Activated B cell treated with CpG ODN at 0.5 μM for 24 hours (primary cell): ENCODE data around the gene NRDC. TPM values are rescaled to one million over a fixed set of nuclear protein-coding genes. Genes with fewer than 3 reads are reported as not detected.

Experiments used
- ATAC-seq: fragments of 200-7000 bp; cut with Tn5 transposase; one replicate; pipeline ENCODE4 v1.10.0; 2021; ENCODE audit warnings: low read depth, mild to moderate bottlenecking, moderate library complexity
- CTCF ChIA-PET: fragments of 350-600 bp; sonication (Branson Sonifier 250); formaldehyde crosslinking; loops from one replicate; lab custom pipeline; 2021; ENCODE audit warnings: antibody characterized with exemption; lab: Charles Lee
- POLR2A ChIA-PET: fragments of 350-600 bp; sonication (Branson Sonifier 250); formaldehyde crosslinking; loops from one replicate; lab custom pipeline; 2021; ENCODE audit warnings: antibody characterized with exemption; lab: Charles Lee
- DNase-seq: peaks from one replicate; pipeline ENCODE4 v3.0.0; 2022
- H3K27ac Mint-ChIP-seq: one replicate; pipeline ENCODE4 v1.8.0; 2020; ENCODE audit warnings: mixed read lengths
- H3K27me3 Mint-ChIP-seq: one replicate; pipeline ENCODE4 v1.8.0; 2021; ENCODE audit warnings: mixed read lengths
- H3K36me3 Mint-ChIP-seq: one replicate; pipeline ENCODE4 v1.8.0; 2021; ENCODE audit warnings: low read depth, mixed read lengths
- H3K4me1 Mint-ChIP-seq: one replicate; pipeline ENCODE4 v1.8.0; 2021; ENCODE audit warnings: mixed read lengths
- H3K4me3 Mint-ChIP-seq: one replicate; pipeline ENCODE4 v1.8.0; 2020; ENCODE audit warnings: mild to moderate bottlenecking, mixed read lengths
- H3K9me3 Mint-ChIP-seq: one replicate; pipeline ENCODE4 v1.8.0; 2020; ENCODE audit warnings: mixed read lengths
- intact Hi-C: fragments of 100-400 bp; cut with micrococcal nuclease; formaldehyde crosslinking; loops from one replicate; pipeline ENCODE4 v1.15.1; 2024
- total RNA-seq: library from RNA; stranded (reverse); gene quantifications from 2 replicates; pipeline ENCODE4 v1.2.3, GENCODE V29; 2022
- TF ChIP-seq, protein P1 (sequence below): fragments of 200-600 bp; IDR thresholded peaks from one replicate; pipeline ENCODE4 v1.8.0; 2022; ENCODE audit warnings: antibody characterized with exemption, mild to moderate bottlenecking

The NRDC gene
- total RNA-seq, 1 donor from 2014 or later = 162 TPM

DNA sequence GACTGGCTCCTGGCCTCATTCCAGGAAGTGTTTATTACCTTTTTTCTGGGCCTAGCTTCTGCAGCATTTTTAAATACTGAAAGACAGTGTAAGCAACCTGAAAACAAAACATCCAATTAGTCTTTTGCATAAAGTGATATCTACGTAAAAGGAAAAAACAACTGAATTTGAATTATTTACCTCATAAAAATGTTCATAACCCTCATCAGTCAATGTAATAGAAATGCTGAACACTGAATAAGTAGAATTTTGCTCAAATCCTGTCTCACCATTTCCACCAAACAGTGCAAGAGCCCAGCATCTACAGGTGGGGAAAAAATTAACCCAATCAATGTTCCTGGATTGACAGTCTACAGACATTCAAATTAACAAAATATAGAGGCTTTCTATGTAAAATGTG lies 64.0 kb downstream of the NRDC start:
- intact Hi-C loops = no loop called here
- Mint-ChIP-seq H3K9me3 (no peaks in the 10 kb centered on the region), H3K27me3 (no peaks in the 10 kb centered on the region), H3K27ac (no peak overlapping the region), H3K36me3 (peaks cover 67% of the 10 kb centered on the region), H3K4me3 (no peak overlapping the region), H3K4me1 (peaks cover 7% of the 10 kb centered on the region)
- no peak for ATAC-seq
- ChIA-PET CTCF (no interaction called here), POLR2A (no interaction called here)
- DNase-seq = no peak
- TF ChIP-seq, protein P1, sequence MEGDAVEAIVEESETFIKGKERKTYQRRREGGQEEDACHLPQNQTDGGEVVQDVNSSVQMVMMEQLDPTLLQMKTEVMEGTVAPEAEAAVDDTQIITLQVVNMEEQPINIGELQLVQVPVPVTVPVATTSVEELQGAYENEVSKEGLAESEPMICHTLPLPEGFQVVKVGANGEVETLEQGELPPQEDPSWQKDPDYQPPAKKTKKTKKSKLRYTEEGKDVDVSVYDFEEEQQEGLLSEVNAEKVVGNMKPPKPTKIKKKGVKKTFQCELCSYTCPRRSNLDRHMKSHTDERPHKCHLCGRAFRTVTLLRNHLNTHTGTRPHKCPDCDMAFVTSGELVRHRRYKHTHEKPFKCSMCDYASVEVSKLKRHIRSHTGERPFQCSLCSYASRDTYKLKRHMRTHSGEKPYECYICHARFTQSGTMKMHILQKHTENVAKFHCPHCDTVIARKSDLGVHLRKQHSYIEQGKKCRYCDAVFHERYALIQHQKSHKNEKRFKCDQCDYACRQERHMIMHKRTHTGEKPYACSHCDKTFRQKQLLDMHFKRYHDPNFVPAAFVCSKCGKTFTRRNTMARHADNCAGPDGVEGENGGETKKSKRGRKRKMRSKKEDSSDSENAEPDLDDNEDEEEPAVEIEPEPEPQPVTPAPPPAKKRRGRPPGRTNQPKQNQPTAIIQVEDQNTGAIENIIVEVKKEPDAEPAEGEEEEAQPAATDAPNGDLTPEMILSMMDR = no peak

DNA sequence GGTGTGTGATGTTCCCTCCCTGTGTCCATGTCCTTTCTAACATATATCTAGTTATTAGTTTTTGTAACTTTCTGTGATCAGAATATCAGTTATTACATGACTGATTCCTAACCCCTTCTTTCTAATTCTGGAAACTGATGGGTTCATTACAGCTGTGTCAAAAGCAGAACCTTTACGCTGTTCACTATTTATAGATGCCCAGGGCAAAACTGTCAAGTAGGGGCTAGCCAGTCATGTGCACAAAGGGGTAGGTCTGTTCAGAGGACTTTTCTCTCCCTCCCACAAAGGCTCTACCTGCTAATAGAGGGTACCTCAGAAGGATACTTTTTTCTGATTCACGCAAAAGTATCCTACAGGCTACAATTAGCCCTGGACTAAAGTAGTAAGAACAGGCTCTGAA lies 79.2 kb downstream of the NRDC start:
- no peaks in the 10 kb centered on the region for H3K9me3 Mint-ChIP-seq
- no peak for DNase-seq
- H3K27ac Mint-ChIP-seq = no peak overlapping the region
- peak; percentile 45 for ATAC-seq
- H3K4me1 Mint-ChIP-seq = peaks cover 20% of the 10 kb centered on the region
- H3K27me3 Mint-ChIP-seq = no peaks in the 10 kb centered on the region
- TF ChIP-seq, protein P1 = no peak
- intact Hi-C loops = loop anchor here (5.0 kb wide), 1 partner anchor 78 kb away; the partner anchor contains the start of gene NRDC
- CTCF ChIA-PET = interaction anchor here (1.0 kb wide), 1 partner anchor 30 kb away, joined by 3 read pairs; no protein-coding TSS in a partner anchor
- POLR2A ChIA-PET = interaction anchor here (0.6 kb wide), 1 partner anchor 25 kb away, joined by 3 read pairs; no protein-coding TSS in a partner anchor
- H3K4me3 Mint-ChIP-seq = no peak overlapping the region
- H3K36me3 Mint-ChIP-seq = peaks cover 69% of the 10 kb centered on the region

DNA sequence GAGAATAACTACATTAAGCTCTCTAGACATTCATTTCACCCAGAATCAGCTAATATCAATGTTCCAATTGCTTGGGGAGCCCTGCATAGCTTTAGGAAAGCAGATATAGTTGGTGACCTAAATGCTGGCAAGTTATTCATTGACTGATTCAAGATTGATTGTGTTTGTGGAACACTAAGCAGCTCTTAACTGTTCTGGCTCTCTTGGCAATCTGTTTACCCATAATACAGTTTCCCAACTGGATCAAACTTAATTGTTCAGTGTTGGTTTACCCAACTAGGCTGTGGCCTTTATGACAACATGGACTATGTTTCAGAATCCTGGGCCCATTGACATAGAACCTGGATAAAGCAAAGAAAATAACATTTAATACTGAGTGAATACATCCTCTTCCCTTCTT lies 83.7 kb downstream of the NRDC start:
- peaks cover 81% of the 10 kb centered on the region for H3K36me3 Mint-ChIP-seq
- CTCF ChIA-PET = no interaction called here

DNA sequence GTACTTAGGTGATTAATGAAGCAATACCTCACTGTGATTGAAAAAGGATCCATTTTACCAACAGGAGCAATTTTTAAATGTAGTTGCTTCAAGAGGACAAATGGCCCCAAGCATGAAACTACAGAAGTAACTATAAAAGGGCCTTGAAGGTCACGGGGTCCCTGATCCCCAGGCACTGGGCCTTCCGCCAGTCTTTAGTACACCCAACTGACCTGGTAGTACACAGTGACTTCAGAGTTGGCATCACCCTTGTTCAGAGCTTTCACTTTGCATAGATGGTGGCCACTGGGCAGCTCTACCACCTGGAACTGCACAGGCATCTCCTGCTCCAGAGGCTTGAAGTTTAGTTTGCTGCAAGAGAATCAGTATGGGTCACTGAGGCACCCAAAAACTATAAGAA lies 84.3 kb downstream of the NRDC start:
- Mint-ChIP-seq H3K36me3 (peaks cover 87% of the 10 kb centered on the region), H3K27ac (no peak overlapping the region), H3K9me3 (no peaks in the 10 kb centered on the region), H3K4me3 (no peak overlapping the region), H3K4me1 (peaks cover 3% of the 10 kb centered on the region), H3K27me3 (no peaks in the 10 kb centered on the region)
- TF ChIP-seq, protein P1 = no peak
- POLR2A ChIA-PET = interaction anchor here (0.6 kb wide), 1 partner anchor 469 kb away, joined by 7 read pairs; no protein-coding TSS in a partner anchor
- ATAC-seq (no peak), DNase-seq (no peak)
- intact Hi-C loops = no loop called here
- CTCF ChIA-PET = no interaction called here

More for the DNA sequence above, 83.7 kb downstream of the NRDC start:
- Mint-ChIP-seq H3K4me3 (no peak overlapping the region), H3K4me1 (peaks cover 9% of the 10 kb centered on the region), H3K27me3 (no peaks in the 10 kb centered on the region), H3K27ac (no peak overlapping the region), H3K9me3 (no peaks in the 10 kb centered on the region)
- POLR2A ChIA-PET = no interaction called here
- DNase-seq (no peak), ATAC-seq (no peak)
- TF ChIP-seq, protein P1 = no peak
- intact Hi-C loops = loop anchor here (5.0 kb wide), 1 partner anchor 82 kb away; the partner anchor contains the start of gene NRDC

DNA sequence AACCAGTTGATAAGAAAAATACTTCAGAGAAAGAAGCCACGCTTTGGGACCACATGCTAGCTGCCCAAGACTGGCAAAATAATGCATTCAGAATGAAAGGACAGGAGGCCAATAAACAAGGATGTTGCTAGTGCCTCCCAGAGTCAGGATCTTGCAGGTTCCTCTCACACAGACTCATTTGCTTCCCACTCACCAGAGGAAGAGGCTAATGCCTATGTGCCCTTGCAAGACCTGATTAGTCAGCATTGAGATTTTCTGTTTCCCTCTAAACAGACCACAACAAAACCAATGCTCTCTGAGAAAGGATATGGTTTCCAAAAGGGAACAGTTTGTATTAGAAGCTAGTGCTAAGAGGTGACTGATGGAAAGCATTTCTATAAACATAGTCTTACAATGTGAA lies 85.7 kb downstream of the NRDC start:
- no peaks in the 10 kb centered on the region for H3K27me3 Mint-ChIP-seq
- DNase-seq (no peak), ATAC-seq (no peak)
- peak overlapping the region; percentile 16 for H3K27ac Mint-ChIP-seq
- TF ChIP-seq, protein P1 = no peak
- intact Hi-C loops = no loop called here
- POLR2A ChIA-PET = no interaction called here
- no peaks in the 10 kb centered on the region for H3K9me3 Mint-ChIP-seq
- no peaks in the 10 kb centered on the region for H3K4me1 Mint-ChIP-seq
- H3K36me3 Mint-ChIP-seq = peaks cover 88% of the 10 kb centered on the region
- CTCF ChIA-PET = no interaction called here
- no peak overlapping the region for H3K4me3 Mint-ChIP-seq
